Limb (tissue), 2 donors: ENCODE measurements around the gene PLA2G2C.

Experiments used
- DNase-seq, 2 donors: peaks; one replicate each; pipeline ENCODE4 v3.0.0-alpha.2; 2016; ENCODE audit errors: extremely low spot score in 2 of 2

Gene PLA2G2C

DNA sequence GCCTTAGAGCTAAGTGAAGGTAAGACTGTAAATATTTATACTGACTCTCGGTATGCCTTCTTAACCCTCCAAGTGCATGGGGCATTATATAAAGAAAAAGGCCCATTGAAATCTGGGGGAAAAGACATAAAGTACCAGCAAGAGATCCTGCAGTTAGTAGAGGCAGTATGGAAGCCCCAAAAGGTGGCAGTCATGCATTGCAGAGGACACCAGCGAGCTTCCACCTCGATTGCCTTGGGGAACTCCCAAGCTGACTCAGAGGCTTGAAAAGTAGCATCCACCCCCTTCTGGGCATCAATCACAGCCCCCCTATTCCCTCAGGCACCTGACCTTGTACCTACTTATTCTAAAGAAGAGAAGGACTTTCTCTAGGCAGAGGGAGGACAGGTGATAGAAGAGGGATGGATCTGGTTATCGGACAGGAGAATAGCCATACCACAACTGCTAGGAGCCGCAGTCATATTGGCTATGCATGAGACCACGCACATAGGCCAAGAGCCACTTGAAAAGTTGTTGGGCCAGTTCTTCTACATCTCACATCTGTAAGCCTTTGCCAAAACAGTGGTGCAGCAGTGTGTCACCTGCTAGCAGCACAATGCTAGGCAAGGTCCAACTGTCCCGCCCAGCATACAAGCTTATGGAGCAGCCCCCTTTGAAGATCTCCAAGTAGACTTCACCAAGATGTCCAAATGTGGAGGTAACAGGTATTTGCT lies 27.8 kb downstream of the PLA2G2C start:
- no peak for DNase-seq

DNA sequence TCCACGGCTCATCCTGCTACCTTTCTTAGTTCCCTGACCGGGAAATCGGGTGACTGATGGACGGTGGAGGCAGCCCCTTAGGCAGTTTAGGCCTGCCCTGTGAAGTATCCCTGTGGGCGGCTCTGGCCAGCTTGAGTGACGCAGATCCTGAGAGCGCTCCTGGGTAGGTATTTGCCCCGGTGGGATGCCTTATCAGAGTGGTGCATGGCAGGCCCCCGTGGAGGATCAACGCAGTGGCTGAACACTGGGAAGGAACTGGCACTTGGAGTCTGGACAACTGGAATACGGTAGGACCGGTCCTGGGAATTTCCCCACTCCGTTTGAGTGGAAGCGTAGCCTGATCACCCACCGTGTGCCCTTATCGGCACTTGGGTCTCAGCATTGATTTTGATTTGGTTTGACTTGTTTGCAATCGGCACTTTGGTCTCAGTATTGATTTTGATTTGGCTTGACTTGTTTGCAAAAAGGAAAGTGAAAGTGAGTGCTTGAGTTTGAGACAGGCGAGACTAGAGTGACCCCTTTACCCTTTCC lies 32.0 kb downstream of the PLA2G2C start:
- no peak for DNase-seq

DNA sequence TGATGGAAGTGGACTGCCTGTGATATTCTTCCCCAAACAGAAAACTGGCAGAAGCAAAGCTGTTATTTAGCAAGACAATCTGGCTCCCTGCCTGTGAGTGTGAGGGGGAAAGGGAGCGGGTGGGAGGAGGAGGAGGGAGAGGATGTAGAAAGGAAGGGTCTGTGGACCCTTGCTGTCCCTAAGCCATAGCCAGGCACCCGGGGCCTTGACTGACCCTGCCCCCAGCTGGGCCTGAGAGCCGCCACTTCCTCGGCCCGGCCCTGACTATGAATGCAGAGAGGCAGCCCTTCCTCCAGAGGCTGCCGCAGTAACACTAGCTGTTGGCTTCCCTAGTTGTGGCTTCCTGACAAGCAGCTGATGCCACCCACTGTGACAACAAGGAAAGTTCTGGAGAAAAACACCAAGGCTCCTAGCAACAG lies 33.3 kb downstream of the PLA2G2C start:
- peak; percentile 8 to 52 for DNase-seq

DNA sequence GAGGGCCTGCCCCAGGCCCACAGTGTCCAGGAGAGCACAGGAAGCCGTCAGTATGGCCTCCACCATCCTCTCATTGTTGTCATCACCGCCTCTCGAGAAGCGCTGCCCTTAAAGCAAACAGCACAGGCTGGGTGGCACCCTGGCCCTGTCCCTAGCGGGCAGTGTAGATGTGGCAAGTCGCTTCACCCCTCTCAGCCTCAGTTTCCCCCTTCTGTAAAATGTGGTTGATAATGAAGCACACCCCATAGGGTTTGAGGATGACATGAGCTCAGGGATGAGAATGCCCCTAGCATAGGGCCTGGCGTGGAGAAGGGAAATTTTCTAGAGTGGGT lies 33.8 kb downstream of the PLA2G2C start:
- no peak for DNase-seq

DNA sequence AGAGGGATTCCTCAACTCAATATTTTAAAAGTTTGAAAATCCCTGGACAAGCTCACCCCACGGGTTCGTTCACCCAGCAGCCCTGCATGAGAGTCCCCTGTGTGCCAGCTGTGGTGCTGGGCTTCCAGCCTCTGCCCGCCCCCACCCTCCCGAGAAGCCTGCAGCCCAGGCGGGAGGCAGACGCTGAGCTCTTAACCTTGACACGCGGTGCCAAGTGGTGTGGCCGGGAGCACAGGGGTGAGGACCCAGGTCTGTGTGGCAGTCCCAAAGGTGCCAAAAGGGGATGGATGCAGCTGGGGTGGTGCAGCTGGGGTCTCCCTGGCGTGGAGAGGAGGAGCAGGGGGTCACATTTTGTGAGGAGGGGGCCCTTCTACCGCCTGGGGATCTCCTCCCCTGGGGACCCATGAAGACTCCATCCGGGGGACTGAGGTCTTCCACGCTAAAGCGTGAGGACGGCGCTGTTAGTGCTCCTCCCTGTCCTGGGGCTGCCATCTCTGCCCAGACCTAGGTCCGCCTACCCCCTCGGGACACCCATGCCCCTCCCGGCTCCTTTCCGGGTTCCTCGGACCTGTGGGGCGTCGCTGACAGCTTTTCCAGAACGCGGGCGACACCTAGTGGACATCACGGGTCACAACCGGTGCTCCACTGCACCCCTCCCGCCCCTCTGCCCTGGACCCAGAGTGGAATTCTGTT lies 34.3 kb downstream of the PLA2G2C start:
- peak; percentile 80 to 88 for DNase-seq

DNA sequence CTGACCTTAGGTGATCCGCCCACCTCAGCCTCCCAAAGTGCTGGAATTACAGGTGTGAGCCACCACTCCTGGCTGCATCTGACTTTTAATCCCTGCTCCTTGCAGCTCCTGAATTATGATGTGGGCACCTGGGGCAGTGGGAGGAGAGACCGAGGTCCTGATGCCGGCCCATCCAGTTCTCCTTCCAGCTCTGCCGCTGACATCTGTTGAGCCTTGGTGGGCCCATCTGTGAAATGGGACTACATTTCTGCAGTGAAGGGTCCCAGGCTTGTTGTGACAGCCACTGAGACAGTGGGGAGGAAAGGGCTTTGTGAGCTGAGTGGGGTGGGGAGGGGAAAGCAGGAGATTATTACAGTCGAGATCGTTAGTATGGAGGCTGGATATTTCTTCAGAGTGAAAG lies 35.3 kb downstream of the PLA2G2C start:
- DNase-seq, result no peak

DNA sequence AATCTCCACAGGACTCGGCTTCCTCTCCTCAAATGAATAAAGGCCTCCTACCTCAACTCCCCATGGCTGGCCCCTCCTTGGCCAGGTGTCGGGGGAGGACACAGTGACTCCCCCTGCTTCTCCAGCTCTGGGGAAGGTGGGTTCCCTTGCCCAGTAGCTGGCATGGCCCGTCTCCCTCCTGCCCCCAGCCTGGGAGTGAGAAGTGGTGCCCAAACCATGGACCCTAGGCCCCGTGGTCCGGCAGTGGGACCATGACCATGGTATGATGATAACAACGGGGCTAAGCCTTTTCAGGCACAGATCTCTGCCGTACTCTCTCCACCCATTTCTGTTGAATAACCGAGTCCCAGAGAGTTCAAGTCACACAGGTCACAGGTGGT lies 36.0 kb downstream of the PLA2G2C start:
- no peak for DNase-seq

DNA sequence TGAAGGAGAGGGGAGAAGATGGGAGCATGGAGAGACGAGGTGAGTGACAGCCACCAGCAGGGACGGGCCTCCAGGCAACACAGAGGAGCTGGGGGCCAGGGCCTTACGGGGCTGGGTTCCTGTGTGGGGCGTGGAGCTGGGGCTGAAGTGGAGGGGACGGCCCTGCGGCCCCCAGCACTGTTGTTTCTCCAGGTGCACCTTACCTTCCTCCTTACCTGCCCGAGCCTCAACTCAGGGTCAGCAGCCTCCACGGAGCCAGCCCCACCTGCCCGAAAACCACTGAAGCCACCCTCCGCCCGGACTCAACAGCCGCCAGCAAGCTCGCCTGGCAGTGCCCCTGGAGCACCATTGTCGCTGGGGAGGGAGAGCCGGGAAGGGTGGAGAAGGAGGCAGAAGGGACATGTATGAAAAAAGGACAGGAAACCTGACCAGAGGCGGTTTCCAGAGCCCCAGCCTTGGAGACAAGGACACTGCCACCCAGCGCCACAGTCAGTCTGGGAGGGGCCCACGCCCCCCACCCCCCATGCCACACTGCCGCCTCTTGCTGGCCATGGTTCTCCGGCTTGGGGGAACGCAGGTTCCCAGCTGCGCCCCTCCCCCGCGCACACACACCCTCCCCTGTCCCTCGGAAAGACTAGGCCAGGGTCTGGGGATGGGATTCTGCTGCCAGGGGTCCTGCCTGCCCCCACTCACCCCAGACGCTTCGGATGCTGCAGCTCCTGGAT lies 36.6 kb downstream of the PLA2G2C start:
- DNase-seq, result no peak

DNA sequence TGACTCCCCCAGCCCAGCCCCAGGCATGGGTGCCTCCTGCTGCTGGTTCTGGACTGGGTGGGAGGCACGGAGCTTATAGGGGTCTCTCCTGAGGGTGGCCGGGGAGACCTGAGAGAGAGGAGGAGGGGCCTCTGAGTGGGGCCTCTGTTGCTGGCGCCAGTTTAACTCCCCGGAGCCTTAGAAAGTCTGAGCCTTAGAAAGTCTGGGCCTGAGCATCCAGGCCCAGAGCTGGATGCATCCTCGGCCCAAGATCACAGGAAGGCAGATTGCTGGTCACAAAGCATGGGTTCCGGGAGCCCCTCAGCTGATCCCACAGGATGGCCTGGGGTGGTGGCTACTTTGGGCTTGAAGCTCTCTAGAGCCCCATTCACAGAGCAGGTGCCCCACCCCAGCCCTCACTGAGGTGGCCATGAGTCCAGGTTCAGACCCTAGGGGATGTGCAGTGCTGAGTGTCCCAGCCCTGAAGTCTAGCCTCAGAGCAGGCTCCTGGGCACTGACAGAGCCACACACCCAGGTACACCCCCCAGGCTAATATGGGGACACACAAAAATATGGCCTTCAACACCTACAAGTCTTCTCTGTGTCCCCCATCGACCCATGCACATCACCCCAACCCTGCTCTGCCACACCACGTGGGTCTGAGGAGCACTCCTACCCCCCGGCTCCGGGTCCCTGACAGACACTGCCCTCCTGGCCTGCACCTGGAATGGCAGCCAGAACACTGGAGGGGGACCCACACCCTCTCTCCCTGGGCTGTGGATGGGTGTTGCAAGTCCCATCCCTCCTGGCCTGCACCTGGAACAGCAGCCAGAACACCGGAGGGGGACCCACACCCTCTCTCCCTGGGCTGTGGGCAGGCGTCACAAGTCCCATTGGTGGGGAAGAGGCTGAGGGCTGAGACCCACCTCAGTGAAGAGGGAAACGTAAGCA lies 37.5 kb downstream of the PLA2G2C start:
- no peak for DNase-seq

DNA sequence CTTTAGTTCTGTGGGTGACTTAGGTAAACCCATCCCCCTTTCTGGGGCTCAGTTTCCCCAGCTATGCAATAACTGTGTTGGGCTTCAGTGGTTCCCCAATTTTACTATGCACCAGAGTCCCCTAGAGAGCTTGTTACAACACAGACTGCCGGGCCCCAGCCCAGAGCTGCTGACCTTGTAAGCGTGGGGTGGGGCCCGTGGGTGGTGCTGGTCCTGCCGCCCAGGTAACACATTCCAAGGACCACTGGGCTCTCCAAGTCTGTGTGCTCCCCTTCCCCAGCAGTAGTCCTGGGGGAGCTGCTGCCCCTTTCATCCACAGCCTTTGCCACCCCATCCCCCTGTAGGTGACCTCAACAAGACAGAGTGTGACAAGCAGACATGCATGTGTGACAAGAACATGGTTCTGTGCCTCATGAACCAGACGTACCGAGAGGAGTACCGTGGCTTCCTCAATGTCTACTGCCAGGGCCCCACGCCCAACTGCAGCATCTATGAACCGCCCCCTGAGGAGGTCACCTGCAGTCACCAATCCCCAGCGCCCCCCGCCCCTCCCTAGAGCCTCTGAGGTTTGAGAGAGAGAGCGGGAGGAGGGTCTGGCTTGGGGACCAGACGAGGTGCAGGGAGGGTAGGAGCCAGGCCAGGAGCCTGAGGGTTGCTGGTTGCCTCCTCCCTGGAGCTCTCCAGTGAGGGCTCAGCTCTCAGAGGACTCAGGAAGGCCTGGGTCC lies 38.3 kb downstream of the PLA2G2C start:
- DNase-seq, result no peak

DNA sequence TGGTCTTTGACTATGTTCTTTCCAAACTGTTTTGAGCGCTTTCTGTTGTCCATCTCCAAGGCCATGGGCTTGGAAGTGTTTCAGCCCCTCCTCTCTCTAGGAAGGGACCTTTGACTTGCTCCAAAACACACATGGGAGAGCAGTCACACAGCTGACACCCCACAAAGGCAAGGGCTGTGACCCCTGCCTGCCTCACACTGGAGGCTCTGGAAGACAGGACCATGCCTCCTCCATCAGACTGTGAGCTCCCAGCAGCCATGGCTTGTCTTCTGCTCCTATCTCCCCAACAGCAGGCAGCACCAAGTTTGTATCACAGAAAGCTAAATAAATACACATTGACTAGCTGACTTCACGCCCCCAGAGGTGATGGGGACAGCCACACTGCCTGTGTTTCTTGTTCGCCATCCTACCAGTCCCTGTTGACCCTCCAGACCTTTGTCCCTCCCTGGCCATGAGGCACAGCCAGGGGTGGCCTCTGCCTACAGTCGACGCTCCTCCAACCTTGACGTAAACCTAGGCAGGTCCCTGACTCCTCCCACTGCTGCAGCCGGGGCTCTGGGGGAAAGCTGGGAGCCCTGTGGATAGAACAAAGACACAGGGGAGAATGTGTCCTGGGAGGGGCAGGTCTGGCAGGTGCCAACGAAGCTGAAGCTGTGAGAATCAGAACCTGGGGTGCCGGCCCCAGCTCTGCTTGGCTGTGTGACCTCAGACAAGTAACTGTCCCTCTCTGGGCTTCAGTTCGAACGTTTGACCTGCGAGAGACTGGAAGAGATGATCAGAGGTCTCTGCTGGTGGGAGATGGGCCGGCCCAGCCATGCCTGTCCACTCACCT lies 42.4 kb downstream of the PLA2G2C start:
- DNase-seq, result no peak

DNA sequence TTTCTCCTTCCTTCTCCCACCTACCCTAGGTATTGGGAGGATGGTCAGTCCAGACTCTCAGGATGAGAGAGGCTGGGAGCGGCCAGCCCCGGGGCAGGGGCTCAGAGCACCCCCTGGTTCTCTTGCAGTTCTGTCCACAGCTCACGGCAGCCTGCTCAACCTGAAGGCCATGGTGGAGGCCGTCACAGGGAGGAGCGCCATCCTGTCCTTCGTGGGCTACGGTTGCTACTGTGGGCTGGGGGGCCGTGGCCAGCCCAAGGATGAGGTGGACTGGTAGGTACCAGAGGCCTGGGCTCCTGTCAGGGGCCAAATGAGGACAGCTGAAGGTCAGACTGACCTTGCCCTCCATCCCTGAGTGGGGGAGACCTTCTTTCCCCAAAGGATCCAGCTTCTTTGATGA lies 43.0 kb downstream of the PLA2G2C start:
- DNase-seq, result no peak

DNA sequence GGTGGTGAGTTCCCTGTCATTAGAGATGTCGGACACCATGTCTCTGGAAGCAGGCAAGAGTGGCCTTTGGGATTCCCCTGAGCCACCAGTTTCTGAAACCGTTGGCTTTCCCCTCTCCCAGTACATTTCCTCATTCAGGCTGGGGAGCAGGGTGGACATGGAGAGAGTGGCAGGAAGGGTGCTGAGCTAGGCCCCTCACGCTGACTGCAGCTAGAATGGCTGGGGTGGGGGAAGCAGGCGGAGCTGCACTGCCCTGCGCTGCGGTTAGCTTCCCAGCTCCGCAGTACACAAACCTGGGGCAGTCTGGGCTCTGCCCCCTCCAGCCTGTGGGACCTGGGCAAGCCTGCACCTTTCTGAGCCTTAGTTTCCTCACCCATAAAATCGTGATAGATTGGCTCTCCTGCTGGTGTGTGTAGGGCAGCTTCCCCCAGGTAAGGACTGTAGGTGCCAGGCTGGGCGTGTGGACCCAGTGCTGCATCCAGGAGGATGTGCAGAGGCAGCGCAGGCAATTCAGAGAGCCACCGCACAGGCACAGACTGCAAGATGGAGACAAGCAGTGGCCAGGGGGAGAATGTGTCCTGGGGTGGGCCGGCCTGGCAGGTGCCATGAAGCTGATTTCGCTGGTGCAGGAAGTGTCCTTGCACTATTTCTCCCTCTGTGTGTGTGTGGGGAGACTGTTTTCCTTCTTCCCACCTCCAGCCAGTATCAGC lies 44.2 kb downstream of the PLA2G2C start:
- DNase-seq, result no peak

DNA sequence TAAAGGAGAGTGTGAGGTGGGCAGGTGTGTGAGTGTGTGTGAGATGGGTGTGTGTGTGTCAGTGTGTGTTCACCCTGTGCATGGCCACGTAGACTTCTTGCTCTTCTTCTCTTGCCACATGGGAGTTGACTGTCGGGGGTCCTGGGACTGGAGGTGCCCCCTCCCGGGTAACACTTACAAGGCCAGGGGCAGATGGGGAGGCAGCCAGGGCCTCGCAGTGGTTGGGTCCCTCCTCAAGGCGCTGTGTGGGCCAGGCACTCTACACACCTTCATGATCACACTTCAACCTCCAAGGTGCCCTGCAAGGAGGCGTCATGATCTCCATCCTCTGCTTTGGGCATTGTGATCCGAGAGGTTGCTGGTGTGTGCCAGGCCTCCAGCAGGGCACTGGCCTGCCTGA lies 44.9 kb downstream of the PLA2G2C start:
- DNase-seq, result no peak

DNA sequence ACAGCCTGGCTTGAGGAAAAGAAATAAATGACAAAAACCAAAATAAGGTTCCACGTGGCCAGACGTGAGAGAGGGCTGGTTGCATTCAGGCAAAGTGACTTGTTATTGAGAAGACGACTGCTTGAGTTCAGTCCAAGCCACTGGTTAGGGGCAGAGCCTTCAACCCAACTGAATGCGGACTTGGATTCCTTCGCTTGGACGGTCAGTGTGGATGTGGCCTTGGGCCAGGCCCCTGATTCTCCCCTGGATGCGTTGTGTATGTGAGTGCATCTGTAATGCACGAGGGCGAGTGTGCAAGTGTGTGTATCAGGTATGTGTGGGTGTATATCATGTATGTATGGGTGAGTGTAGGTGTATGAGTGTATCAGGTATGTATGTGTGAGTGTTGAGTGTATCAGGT lies 45.3 kb downstream of the PLA2G2C start:
- DNase-seq, result no peak

DNA sequence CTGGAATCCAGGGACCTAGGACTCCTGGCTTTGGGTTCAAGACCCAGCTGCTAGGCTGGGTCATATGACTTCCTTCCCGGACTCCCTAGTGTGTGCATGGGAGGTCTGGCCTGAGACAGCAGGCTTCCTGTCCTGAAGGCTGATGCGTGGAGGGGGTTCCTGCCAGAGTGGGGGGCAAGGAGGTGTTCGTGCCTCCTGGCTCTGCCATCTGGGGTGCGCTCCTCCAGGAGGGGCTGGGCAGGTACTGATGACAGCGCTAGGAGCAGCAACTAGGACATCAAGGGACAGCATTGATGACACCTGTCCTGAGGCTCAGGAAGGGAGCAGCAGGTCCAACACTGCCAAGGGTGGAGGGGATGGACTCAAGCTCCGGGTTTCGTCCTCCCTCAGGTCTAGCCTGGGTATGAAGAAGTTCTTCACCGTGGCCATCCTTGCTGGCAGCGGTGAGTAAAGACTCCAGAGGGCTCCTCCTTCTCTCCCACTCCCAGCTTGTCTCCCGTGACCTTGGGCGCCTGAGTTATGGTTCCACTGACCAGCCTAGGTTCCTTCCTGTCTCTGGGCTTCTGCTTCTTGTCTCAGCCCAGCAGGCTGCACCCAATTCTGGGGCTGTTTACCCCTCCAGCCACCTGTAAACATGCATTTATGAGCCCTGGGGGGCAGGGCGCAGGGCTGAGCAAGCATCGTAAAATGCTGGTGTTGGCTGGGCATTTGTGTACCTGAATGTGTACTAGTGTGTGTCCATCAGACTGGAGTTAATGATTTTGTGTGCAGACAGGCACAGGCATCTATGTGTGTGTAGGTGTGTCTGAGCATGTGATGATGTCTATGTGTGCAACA lies 46.3 kb downstream of the PLA2G2C start:
- no peak for DNase-seq

DNA sequence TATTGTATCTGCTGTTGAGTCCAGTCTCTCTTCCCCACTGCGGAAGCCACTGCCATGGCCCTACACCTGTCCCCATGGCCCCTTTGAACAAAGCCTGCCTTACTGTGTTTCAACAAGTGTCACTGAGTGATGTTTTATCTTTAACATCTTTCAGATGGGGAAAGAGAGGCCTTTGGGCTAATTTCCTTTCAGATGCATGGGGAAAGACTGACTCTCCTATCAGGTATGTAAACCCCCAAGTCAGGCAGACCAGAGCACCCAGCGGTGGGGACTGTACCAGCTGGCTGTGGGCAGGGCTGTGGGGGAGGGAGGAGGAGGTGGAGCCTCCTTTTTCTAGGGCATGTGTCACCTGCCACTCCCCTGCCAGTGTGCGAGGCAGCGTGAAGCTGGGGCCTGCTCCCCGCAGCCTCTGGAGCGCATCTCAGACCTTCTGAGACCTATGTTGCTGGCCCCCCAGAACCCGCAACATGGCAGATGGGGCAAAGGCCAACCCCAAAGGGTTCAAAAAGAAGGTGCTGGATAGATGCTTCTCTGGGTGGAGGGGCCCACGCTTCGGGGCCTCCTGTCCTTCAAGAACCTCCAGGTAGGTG lies 47.3 kb downstream of the PLA2G2C start, which contains the start of gene PLA2G2F:
Gene PLA2G2F (plus strand): TSS at position 363 of the 590 bp plus-strand sequence. CDS start 105 bp downstream, at position 468.
- DNase-seq, result no peak

DNA sequence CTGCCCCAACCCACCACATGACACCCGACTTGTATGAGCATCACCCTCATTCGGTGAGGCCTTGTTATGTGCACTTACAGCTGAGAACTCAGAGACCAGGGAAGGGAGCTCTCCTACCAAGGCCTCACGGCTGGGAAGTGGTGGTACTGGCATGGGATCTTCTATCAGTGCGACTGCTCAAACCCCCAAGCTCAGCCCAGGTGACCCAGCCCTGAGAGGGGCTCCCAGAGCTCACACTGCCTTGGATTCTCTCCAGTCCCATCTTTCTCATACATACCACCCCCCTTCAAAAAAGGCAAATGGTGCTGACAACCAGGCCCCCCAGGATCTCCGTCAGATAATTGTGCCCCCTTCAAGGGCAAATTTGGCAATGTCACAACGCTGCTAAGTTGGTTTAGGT lies 48.0 kb downstream of the PLA2G2C start:
- no peak for DNase-seq
